GM10266 (cell line): ENCODE measurements around the gene COL25A1.

Experiments used
- DNase-seq: peaks from one replicate; pipeline ENCODE4 v3.0.0; 2012; ENCODE audit errors: extremely low spot score
- CTCF ChIP-seq: IDR thresholded peaks from 2 replicates; pipeline ENCODE4 v1.5.1; 2012; ENCODE audit warnings: mild to moderate bottlenecking, low read depth; ENCODE audit not compliant: control insufficient read depth, insufficient read depth; ENCODE audit errors: missing control alignments

The COL25A1 gene

GRCh38 chr4:109216085-109216696 lies 86.3 kb downstream of the COL25A1 start:
- no peak for DNase-seq
- TF ChIP-seq CTCF = no peak

GRCh38 chr4:109215506-109215905 lies 87.0 kb downstream of the COL25A1 start:
- DNase-seq = no peak
- TF ChIP-seq CTCF = no peak

GRCh38 chr4:109214622-109215301 lies 87.7 kb downstream of the COL25A1 start:
- TF ChIP-seq CTCF = no peak
- no peak for DNase-seq

GRCh38 chr4:109213056-109213455 lies 89.4 kb downstream of the COL25A1 start:
- DNase-seq = no peak
- TF ChIP-seq CTCF = no peak

GRCh38 chr4:109211671-109212070 lies 90.8 kb downstream of the COL25A1 start:
- DNase-seq = no peak
- no peak for TF ChIP-seq CTCF

GRCh38 chr4:109209647-109210046 lies 92.8 kb downstream of the COL25A1 start:
- no peak for TF ChIP-seq CTCF
- no peak for DNase-seq

GRCh38 chr4:109207898-109208297 lies 94.6 kb downstream of the COL25A1 start:
- TF ChIP-seq CTCF = no peak
- DNase-seq = no peak
